Glutamatergic neuron (in vitro differentiated cells): ENCODE measurements around the gene TAOK1. TPM values are rescaled to one million over a fixed set of nuclear protein-coding genes. Genes with fewer than 3 reads are reported as not detected.
"Not testable (repeated sequence)": the region's sequence is repeated elsewhere in the genome, so short reads cannot be mapped to it uniquely, and the experiment has no call there.

Experiments
- DNase-seq: peaks from one replicate; pipeline ENCODE4 v3.0.0; 2022
- H3K27ac Mint-ChIP-seq: one replicate; pipeline ENCODE4 v1.8.0; 2020; ENCODE audit warnings: mild to moderate bottlenecking, mixed read lengths, inconsistent platforms; ENCODE audit not compliant: unreplicated experiment
- H3K27me3 Mint-ChIP-seq: one replicate; pipeline ENCODE4 v1.8.0; 2020; ENCODE audit warnings: mild to moderate bottlenecking, moderate library complexity, mixed read lengths, inconsistent platforms; ENCODE audit not compliant: unreplicated experiment
- H3K36me3 Mint-ChIP-seq: one replicate; pipeline ENCODE4 v1.8.0; 2020; ENCODE audit warnings: mild to moderate bottlenecking, mixed read lengths, inconsistent platforms; ENCODE audit not compliant: unreplicated experiment
- H3K4me1 Mint-ChIP-seq: one replicate; pipeline ENCODE4 v1.8.0; 2020; ENCODE audit warnings: mild to moderate bottlenecking, low read depth, mixed read lengths, inconsistent platforms; ENCODE audit not compliant: unreplicated experiment
- H3K4me3 Mint-ChIP-seq: one replicate; pipeline ENCODE4 v1.8.0; 2020; ENCODE audit warnings: mild to moderate bottlenecking, mixed read lengths, inconsistent platforms; ENCODE audit not compliant: unreplicated experiment
- H3K9me3 Mint-ChIP-seq: one replicate; pipeline ENCODE4 v1.8.0; 2020; ENCODE audit warnings: mild to moderate bottlenecking, moderate library complexity, mixed read lengths, inconsistent platforms; ENCODE audit not compliant: unreplicated experiment
- CTCF ChIP-seq: fragments of 200-600 bp; sonication (generic); IDR thresholded peaks from one replicate; pipeline ENCODE4 v1.5.0; 2021; ENCODE audit not compliant: partially characterized antibody, unreplicated experiment
- total RNA-seq: library from RNA; stranded (reverse); fragmentation: NEBNext Ultra II Directional; extraction: Animal tissue kit (Norgen Biotek cat#: 25700); gene quantifications from one replicate; pipeline ENCODE4 v1.2.1, GENCODE V29; 2021; ENCODE audit not compliant: unreplicated experiment

Gene TAOK1
- total RNA-seq, 1 donor from 2014 or later = 133 TPM

GRCh38 chr17:29461483-29462206 is 71.5 kb downstream of the TAOK1 start:
- no peak for DNase-seq
- H3K9me3 Mint-ChIP-seq = peaks cover 5% of the 10 kb centered on the region
- no peak overlapping the region for H3K27ac Mint-ChIP-seq
- no peak overlapping the region for H3K4me3 Mint-ChIP-seq
- H3K36me3 Mint-ChIP-seq = no peaks in the 10 kb centered on the region
- H3K4me1 Mint-ChIP-seq = peaks cover 13% of the 10 kb centered on the region
- no peaks in the 10 kb centered on the region for H3K27me3 Mint-ChIP-seq
- TF ChIP-seq CTCF = no peak

DNA sequence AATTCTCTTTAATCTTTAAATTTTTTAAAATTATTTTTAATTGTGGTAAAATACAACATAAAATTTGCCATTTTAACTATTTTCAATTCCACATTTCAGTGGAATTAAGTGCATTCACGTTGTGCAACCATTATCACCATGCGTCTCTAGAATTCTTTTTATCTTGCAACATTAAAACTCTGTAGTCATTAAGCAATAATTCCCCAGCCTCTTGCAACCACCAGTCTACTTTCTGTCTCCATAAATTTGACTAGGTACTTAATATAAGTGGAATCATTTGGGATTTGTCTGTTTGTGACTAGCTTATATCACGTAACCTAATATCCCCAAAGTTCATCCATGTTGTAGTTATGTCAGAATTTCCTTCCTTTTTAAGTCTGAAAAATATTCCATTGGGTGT is 79.1 kb downstream of the TAOK1 start:
- Mint-ChIP-seq H3K27ac (no peak overlapping the region), H3K9me3 (peaks cover 2% of the 10 kb centered on the region), H3K4me3 (no peak overlapping the region), H3K4me1 (peaks cover 2% of the 10 kb centered on the region), H3K27me3 (peaks cover 2% of the 10 kb centered on the region), H3K36me3 (no peaks in the 10 kb centered on the region)
- no peak for DNase-seq
- no peak for TF ChIP-seq CTCF

DNA sequence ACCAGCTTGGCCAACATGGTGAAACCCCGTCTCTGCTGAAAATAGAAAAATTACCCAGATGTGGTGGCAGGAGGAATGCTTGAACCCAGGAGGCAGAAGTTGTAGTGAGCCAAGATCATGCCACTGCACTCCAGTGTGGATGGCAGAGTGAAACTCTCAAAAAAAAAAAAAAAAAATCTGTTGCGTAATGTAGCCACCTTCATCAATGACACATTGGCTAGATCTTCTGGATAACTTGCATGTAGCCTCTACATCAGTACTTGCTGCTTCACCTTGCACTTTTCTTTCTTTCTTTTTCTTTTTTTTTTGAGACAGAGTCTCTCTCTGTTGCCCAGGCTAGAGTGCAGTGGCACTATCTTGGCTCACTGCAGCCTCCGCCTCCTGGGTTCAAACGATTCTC is 83.3 kb downstream of the TAOK1 start:
- not testable (repeated sequence) for H3K4me1 Mint-ChIP-seq, H3K27ac Mint-ChIP-seq, H3K36me3 Mint-ChIP-seq, H3K4me3 Mint-ChIP-seq, H3K9me3 Mint-ChIP-seq, H3K27me3 Mint-ChIP-seq, DNase-seq

- no peaks in the 10 kb centered on the region for H3K9me3 Mint-ChIP-seq
- no peak overlapping the region for H3K4me3 Mint-ChIP-seq
- H3K4me1 Mint-ChIP-seq = peaks cover 3% of the 10 kb centered on the region
- peaks cover 2% of the 10 kb centered on the region for H3K27me3 Mint-ChIP-seq
- peak overlapping the region; percentile 25 for H3K27ac Mint-ChIP-seq
- TF ChIP-seq CTCF = no peak
- no peak for DNase-seq
- no peaks in the 10 kb centered on the region for H3K36me3 Mint-ChIP-seq
These were observed 84.1 kb downstream of the TAOK1 start for GRCh38 chr17:29474297-29474696.

GRCh38 chr17:29475891-29476290 is 85.7 kb downstream of the TAOK1 start:
- peaks cover 2% of the 10 kb centered on the region for H3K27me3 Mint-ChIP-seq
- no peak for TF ChIP-seq CTCF
- no peaks in the 10 kb centered on the region for H3K36me3 Mint-ChIP-seq
- no peak overlapping the region for H3K4me3 Mint-ChIP-seq
- H3K9me3 Mint-ChIP-seq = no peaks in the 10 kb centered on the region
- DNase-seq = no peak
- H3K4me1 Mint-ChIP-seq = peaks cover 3% of the 10 kb centered on the region
- H3K27ac Mint-ChIP-seq = no peak overlapping the region

DNA sequence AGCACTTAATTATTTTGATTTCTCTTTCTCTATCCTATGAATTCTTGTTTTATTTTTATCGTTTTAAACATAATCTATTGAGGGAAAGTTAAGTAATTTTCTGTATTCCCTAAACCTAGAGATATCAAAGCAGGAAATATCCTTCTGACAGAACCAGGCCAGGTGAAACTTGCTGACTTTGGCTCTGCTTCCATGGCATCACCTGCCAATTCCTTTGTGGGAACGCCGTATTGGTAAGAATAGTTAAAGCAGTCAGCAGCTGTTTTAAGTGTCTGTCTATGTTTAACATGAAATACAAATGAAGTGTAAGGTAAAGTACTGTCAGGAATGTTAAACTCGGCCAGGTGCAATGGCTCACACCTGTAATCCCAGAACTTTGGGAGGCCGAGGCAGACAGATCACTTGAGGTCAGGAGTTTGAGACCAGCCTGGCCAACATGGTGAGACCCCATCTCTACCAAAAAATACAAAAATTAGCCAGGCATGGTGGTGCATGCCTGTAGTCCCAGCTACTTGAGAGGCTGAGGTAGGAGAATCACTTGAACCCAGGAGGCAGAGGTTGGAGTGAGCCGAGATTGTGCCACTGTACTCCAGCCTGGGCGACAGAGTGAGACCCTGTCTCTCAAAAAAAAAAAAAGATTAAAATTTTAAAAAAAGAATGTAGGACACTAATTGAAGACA is 90.2 kb downstream of the TAOK1 start:
- H3K4me1 Mint-ChIP-seq, H3K9me3 Mint-ChIP-seq, H3K4me3 Mint-ChIP-seq, H3K36me3 Mint-ChIP-seq, H3K27ac Mint-ChIP-seq, H3K27me3 Mint-ChIP-seq, DNase-seq: not testable (repeated sequence)
